Measurements from ENCODE around the gene ADK. TPM values are rescaled to one million over a fixed set of nuclear protein-coding genes. Genes with fewer than 3 reads are reported as not detected.
"Not testable (repeated sequence)": the region's sequence is repeated elsewhere in the genome, so short reads cannot be mapped to it uniquely, and the experiment has no call there.

Gene ADK
- total RNA-seq, 1 donor, result 57.9 TPM

GRCh38 chr10:74213019-74213418, 62.0 kb downstream of the ADK start:
- DNase-seq (ENCODE audit: low read depth), result no peak
- no peak overlapping the region for H3K4me3 ChIP-seq (ENCODE audit: low read depth, low read length)
- TF ChIP-seq CTCF (IDR thresholded peaks at IDR 0.05; ENCODE audit: insufficient read depth, low read depth, low read length), result no peak

GRCh38 chr10:74213571-74214162, 62.6 kb downstream of the ADK start:
- H3K4me3 ChIP-seq (ENCODE audit: low read depth, low read length), result no peak overlapping the region
- peak; percentile 65 for DNase-seq (ENCODE audit: low read depth)
- peak; percentile 65 for TF ChIP-seq CTCF (IDR thresholded peaks at IDR 0.05; ENCODE audit: insufficient read depth, low read depth, low read length)

GRCh38 chr10:74217110-74217509, 66.1 kb downstream of the ADK start:
- H3K4me3 ChIP-seq (ENCODE audit: low read depth, low read length); DNase-seq (ENCODE audit: low read depth): not testable (repeated sequence)

- not testable (repeated sequence) for DNase-seq (ENCODE audit: low read depth); H3K4me3 ChIP-seq (ENCODE audit: low read depth, low read length)
These were observed 71.4 kb downstream of the ADK start for GRCh38 chr10:74222467-74222866.

GRCh38 chr10:74223755-74224529, 72.9 kb downstream of the ADK start:
- no peak for TF ChIP-seq CTCF (IDR thresholded peaks at IDR 0.05; ENCODE audit: insufficient read depth, low read depth, low read length)
- DNase-seq (ENCODE audit: low read depth), result peak; percentile 56
- H3K4me3 ChIP-seq (ENCODE audit: low read depth, low read length), result no peak overlapping the region

- DNase-seq (ENCODE audit: low read depth), result peak; percentile 42
- no peak overlapping the region for H3K4me3 ChIP-seq (ENCODE audit: low read depth, low read length)
- TF ChIP-seq CTCF (IDR thresholded peaks at IDR 0.05; ENCODE audit: insufficient read depth, low read depth, low read length), result no peak
These were observed 76.8 kb downstream of the ADK start for GRCh38 chr10:74227697-74228424.

GRCh38 chr10:74231375-74231774, 80.4 kb downstream of the ADK start:
- H3K4me3 ChIP-seq (ENCODE audit: low read depth, low read length), result no peak overlapping the region
- DNase-seq (ENCODE audit: low read depth), result peak; percentile 78
- TF ChIP-seq CTCF (IDR thresholded peaks at IDR 0.05; ENCODE audit: insufficient read depth, low read depth, low read length), result no peak
